GM12878 (cell line): Measurements from ENCODE around the gene TMOD2. TPM values are rescaled to one million over a fixed set of nuclear protein-coding genes. Genes with fewer than 3 reads are reported as not detected.
A peak's percentile ranks its signal among the peaks of the same experiment; 100 is the strongest.

Source experiments
- ASH2L ChIP-seq: fragments of 300-600, 200-600 bp; sonication (generic); IDR thresholded peaks from 2 replicates; pipeline ENCODE4 v1.6.1; 2017; ENCODE audit warnings: low read depth, mild to moderate bottlenecking, borderline replicate concordance
- BCLAF1 ChIP-seq: fragments of 450-650 bp; IDR thresholded peaks from 2 replicates; pipeline ENCODE4 v1.6.1; 2017; ENCODE audit warnings: antibody characterized with exemption, mild to moderate bottlenecking, moderate library complexity
- CHD1 ChIP-seq: IDR thresholded peaks from 2 replicates; pipeline ENCODE4 v1.6.1; 2012; ENCODE audit warnings: low read depth, low read length, improper control_type of control experiment
- DPF2 ChIP-seq: fragments of 450-650 bp; IDR thresholded peaks from 2 replicates; pipeline ENCODE4 v1.6.1; 2017; ENCODE audit warnings: mild to moderate bottlenecking
- EP300 ChIP-seq, 2 experiments: fragments of 150-350 bp in 1 of 2; IDR thresholded peaks; 2 replicates each; pipeline ENCODE4 v1.6.1; 2011 to 2012; ENCODE audit warnings: low read depth in 2 of 2, low read length in 2 of 2, borderline replicate concordance in 1 of 2, improper control_type of control experiment in 1 of 2, inconsistent platforms in 1 of 2; ENCODE audit not compliant: control insufficient read depth in 1 of 2
- ETV6 ChIP-seq, 2 experiments: fragments of 450-650 bp in 1 of 2; IDR thresholded peaks in 1 of 2; conservative IDR thresholded peaks in 1 of 2; 2 replicates each; pipeline ENCODE4 v1.6.1; 2014; ENCODE audit warnings: antibody characterized with exemption in 1 of 2, borderline replicate concordance in 1 of 2, low read depth in 1 of 2, mild to moderate bottlenecking in 1 of 2, moderate library complexity in 1 of 2
- EZH2 ChIP-seq: IDR thresholded peaks from 2 replicates; pipeline ENCODE4 v1.6.1; 2012; ENCODE audit warnings: low read depth, mild to moderate bottlenecking, control low read depth, inconsistent platforms, low read length, borderline replicate concordance; ENCODE audit not compliant: control insufficient read depth
- HDAC6 ChIP-seq: fragments of 200-600 bp; sonication (generic); IDR thresholded peaks from one replicate; pipeline ENCODE4 v1.8.0; 2017; ENCODE audit warnings: antibody characterized with exemption; ENCODE audit not compliant: unreplicated experiment
- HSF1 ChIP-seq: fragments of 150-350 bp; IDR thresholded peaks from 2 replicates; pipeline ENCODE4 v1.6.1; 2014; ENCODE audit warnings: mild to moderate bottlenecking, low read depth, low read length
- MAX ChIP-seq: IDR thresholded peaks from 2 replicates; pipeline ENCODE4 v1.6.1; 2012; ENCODE audit warnings: low read depth, low read length, improper control_type of control experiment
- PAX5 ChIP-seq: IDR thresholded peaks from 2 replicates; pipeline ENCODE4 v1.6.1; 2011; ENCODE audit warnings: low read depth, low read length, borderline replicate concordance
- PML ChIP-seq: IDR thresholded peaks from 2 replicates; pipeline ENCODE4 v1.6.1; 2012; ENCODE audit warnings: low read length, inconsistent platforms
- POLR2AphosphoS2 ChIP-seq: IDR thresholded peaks from 2 replicates; pipeline ENCODE4 v1.6.1; 2011; ENCODE audit warnings: low read depth, mild to moderate bottlenecking, low read length, improper control_type of control experiment, moderate library complexity
- RAD51 ChIP-seq: fragments of 450-650 bp; IDR thresholded peaks from 2 replicates; pipeline ENCODE4 v1.6.1; 2016; ENCODE audit warnings: moderate library complexity, mild to moderate bottlenecking, inconsistent platforms
- RUNX3 ChIP-seq: IDR thresholded peaks from 2 replicates; pipeline ENCODE4 v1.6.1; 2012; ENCODE audit warnings: low read length, inconsistent platforms
- TCF3 ChIP-seq: IDR thresholded peaks from 2 replicates; pipeline ENCODE4 v1.6.1; 2012; ENCODE audit warnings: low read depth, mild to moderate bottlenecking, low read length, borderline replicate concordance; ENCODE audit not compliant: insufficient read depth
- ZBTB11 ChIP-seq: fragments of 450-650 bp; formaldehyde crosslinking; IDR thresholded peaks from 2 replicates; pipeline ENCODE4 v1.5.0; 2022; ENCODE audit warnings: mild to moderate bottlenecking, missing genetic modification characterization
- ZBTB33 ChIP-seq: fragments of 450-650 bp; IDR thresholded peaks from 2 replicates; pipeline ENCODE4 v1.6.1; 2017; ENCODE audit warnings: mild to moderate bottlenecking
- polyA plus RNA-seq, 11 experiments: library from polyadenylated mRNA; depleted of rRNA in 4 of 11; unstranded in 6 of 11; stranded (reverse) in 5 of 11; fragments of >200 nt; fragmentation: Nextera tagmentation in 4 of 11; fragmentation: Illumina TruSeq in 1 of 11; extraction: Ambion mirVana in 4 of 11; extraction: Trizol in 1 of 11; gene quantifications; 1 replicate in 1 of 11; 2 replicates in 10 of 11; pipeline versions ENCODE4 v1.2.1 to v1.2.3, GENCODE V29; 2011 to 2016; ENCODE audit warnings: inconsistent platforms in 2 of 11, missing spikeins in 2 of 11, low read depth in 1 of 11
- total RNA-seq, 4 experiments: library from RNA; depleted of rRNA in 3 of 4; stranded (reverse); fragments of >200 nt in 3 of 4; fragmentation: Illumina TruSeq in 1 of 4; extraction: Trizol in 1 of 4; gene quantifications; 2 replicates each; pipeline versions ENCODE4 v1.2.1 to v1.2.3, GENCODE V29; 2013 to 2021

TMOD2 gene
- total and polyA plus RNA-seq, 10 of the 15 experiments (the other 5 are each of a cell fraction or from before 2014, with no cell fraction given), result 0.61 to 15.2 (median 6.3) TPM

GRCh38 chr15:51736751-51737521, 14.5 kb upstream of the TMOD2 start (continued):
- TF ChIP-seq POLR2AphosphoS2, result 0 out of 2 replicates have a peak, but pooled peaks have one; percentile 21
- TF ChIP-seq TCF3, result no peak
- no peak for TF ChIP-seq ASH2L
- no peak for TF ChIP-seq EP300 (IDR thresholded peaks at IDR 0.05; ENCODE audit: borderline replicate concordance in 1 of 2, control insufficient read depth in 1 of 2, low read depth in 2 of 2, low read length in 2 of 2)
- TF ChIP-seq ZBTB33, result no peak
- TF ChIP-seq HDAC6, result no peak
- no peak for TF ChIP-seq PAX5
- no peak for TF ChIP-seq RAD51
- no peak for TF ChIP-seq BCLAF1
- TF ChIP-seq PML, result no peak
- TF ChIP-seq ETV6 (conservative IDR thresholded peaks at IDR 0.05 in 1 of 2, IDR thresholded peaks at IDR 0.05 in 1 of 2; ENCODE audit: borderline replicate concordance in 1 of 2, low read depth in 1 of 2), result 0 out of 4 replicates have a peak, but pooled peaks of 1 of the 2 experiments have one; percentile 44
- TF ChIP-seq DPF2, result no peak
- TF ChIP-seq HSF1, result no peak
- TF ChIP-seq RUNX3, result peak; percentile 64
- no peak for TF ChIP-seq CHD1
- TF ChIP-seq ZBTB11 (CRISPR knock-in tag), result no peak
- no peak for TF ChIP-seq EZH2
- no peak for TF ChIP-seq MAX
